Measurements from ENCODE around the gene PRDM16. TPM values are rescaled to one million over a fixed set of nuclear protein-coding genes. Genes with fewer than 3 reads are reported as not detected.

The PRDM16 gene
- total RNA-seq, 2 experiments from 2014 or later = 0.05 to 0.20 TPM

DNA sequence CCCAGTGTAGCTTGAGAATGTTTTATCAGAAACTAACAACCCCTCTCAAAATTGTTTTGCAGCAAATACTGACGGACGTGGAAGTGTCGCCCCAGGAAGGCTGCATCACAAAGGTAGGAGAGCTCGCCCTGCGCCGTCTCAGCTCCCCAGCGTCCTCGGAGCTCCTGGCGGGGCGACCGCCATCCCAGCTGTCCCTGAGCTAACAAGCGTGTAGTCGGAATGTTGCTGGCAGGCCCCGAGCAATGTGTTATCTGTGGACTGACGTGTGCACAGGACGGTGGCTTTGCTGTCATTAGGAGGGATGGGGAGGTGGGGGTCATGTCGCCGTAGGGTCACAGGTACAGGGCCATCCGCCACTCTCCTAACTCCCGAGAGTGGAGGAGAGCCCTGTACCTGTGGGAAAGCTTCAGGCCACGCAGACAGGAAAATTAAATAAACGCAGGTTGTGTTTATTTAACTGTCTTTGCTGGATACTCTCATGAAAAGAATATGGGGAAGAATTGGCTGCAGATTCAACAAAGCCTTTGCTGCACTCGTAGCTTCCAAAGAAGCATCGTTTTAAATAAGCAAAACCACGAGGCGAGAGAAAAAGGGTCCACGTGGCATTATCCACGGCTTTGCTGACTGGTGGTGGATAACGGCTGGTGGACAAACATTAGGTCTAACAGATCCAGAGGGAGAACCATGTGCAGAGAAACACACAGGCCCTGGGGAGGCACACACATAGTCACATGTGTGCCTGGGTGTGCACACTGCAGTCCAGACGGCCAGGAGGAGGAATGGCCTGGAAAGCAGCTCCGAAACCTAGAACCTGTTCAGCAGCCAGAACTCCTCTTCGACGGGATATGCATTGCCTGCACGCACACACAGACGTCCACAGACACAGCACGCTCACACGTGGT, 175.3 kb downstream of the PRDM16 start:
- no peaks in the 10 kb centered on the region for H3K36me3 Mint-ChIP-seq (ENCODE audit: low read depth)
- CTCF ChIA-PET = no interaction called here
- H3K27me3 Mint-ChIP-seq (ENCODE audit: low read depth) = peaks cover 13% of the 10 kb centered on the region
- intact Hi-C loops (cut with micrococcal nuclease) = no loop called here
- no peak overlapping the region for H3K27ac Mint-ChIP-seq
- DNase-seq = no peak
- no peak overlapping the region for H3K4me3 Mint-ChIP-seq
- H3K4me1 Mint-ChIP-seq (ENCODE audit: low read depth) = no peaks in the 10 kb centered on the region
- no peaks in the 10 kb centered on the region for H3K9me3 Mint-ChIP-seq

DNA sequence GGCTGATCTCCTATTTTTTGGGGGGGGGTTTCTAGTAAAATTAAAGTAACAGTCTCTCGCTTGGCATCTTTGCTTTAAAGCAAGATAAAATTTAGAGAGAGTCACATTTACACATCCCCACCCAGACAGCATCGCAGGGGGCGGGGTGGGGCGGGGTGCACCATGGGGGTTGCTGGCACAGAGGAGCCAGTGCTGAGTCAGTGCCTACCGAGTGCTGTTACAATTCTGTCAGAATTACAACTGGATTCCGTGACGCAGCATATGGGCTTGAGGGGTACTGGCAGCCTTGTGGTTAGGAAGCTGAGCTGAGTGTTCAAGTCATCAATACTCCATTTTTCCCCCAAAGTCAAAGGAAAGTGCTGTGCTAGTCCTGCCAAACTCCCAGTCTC, 175.9 kb downstream of the PRDM16 start:
- no peaks in the 10 kb centered on the region for H3K4me1 Mint-ChIP-seq (ENCODE audit: low read depth)
- H3K27me3 Mint-ChIP-seq (ENCODE audit: low read depth) = peaks cover 13% of the 10 kb centered on the region
- no peak overlapping the region for H3K27ac Mint-ChIP-seq
- H3K36me3 Mint-ChIP-seq (ENCODE audit: low read depth) = no peaks in the 10 kb centered on the region
- H3K9me3 Mint-ChIP-seq = no peaks in the 10 kb centered on the region
- H3K4me3 Mint-ChIP-seq = no peak overlapping the region
- intact Hi-C loops (cut with micrococcal nuclease) = no loop called here
- DNase-seq = no peak
- CTCF ChIA-PET = no interaction called here

- H3K27ac Mint-ChIP-seq = no peak overlapping the region
- intact Hi-C loops (cut with micrococcal nuclease) = no loop called here
- H3K36me3 Mint-ChIP-seq (ENCODE audit: low read depth) = no peaks in the 10 kb centered on the region
- H3K9me3 Mint-ChIP-seq = no peaks in the 10 kb centered on the region
- H3K4me3 Mint-ChIP-seq = no peak overlapping the region
- DNase-seq = no peak
- peaks cover 13% of the 10 kb centered on the region for H3K27me3 Mint-ChIP-seq (ENCODE audit: low read depth)
- CTCF ChIA-PET = no interaction called here
- H3K4me1 Mint-ChIP-seq (ENCODE audit: low read depth) = no peaks in the 10 kb centered on the region
These were observed 176.3 kb downstream of the PRDM16 start for GRCh38 chr1:3245344-3245743.

- H3K27me3 Mint-ChIP-seq (ENCODE audit: low read depth) = peaks cover 13% of the 10 kb centered on the region
- H3K36me3 Mint-ChIP-seq (ENCODE audit: low read depth) = no peaks in the 10 kb centered on the region
- H3K4me3 Mint-ChIP-seq = no peak overlapping the region
- no peaks in the 10 kb centered on the region for H3K4me1 Mint-ChIP-seq (ENCODE audit: low read depth)
- intact Hi-C loops (cut with micrococcal nuclease) = no loop called here
- H3K9me3 Mint-ChIP-seq = no peaks in the 10 kb centered on the region
- no peak overlapping the region for H3K27ac Mint-ChIP-seq
- DNase-seq = no peak
- CTCF ChIA-PET = no interaction called here
These were observed 176.8 kb downstream of the PRDM16 start for GRCh38 chr1:3245768-3246167.

GRCh38 chr1:3246251-3246650, 177.2 kb downstream of the PRDM16 start:
- Mint-ChIP-seq H3K36me3 (ENCODE audit: low read depth) (no peaks in the 10 kb centered on the region), H3K27me3 (ENCODE audit: low read depth) (peaks cover 13% of the 10 kb centered on the region), H3K4me3 (no peak overlapping the region), H3K9me3 (no peaks in the 10 kb centered on the region), H3K27ac (no peak overlapping the region), H3K4me1 (ENCODE audit: low read depth) (no peaks in the 10 kb centered on the region)
- no peak for DNase-seq
- intact Hi-C loops (cut with micrococcal nuclease) = no loop called here
- CTCF ChIA-PET = no interaction called here

GRCh38 chr1:3247521-3248121, 178.6 kb downstream of the PRDM16 start:
- no peak overlapping the region for H3K4me3 Mint-ChIP-seq
- no peak for DNase-seq
- CTCF ChIA-PET = no interaction called here
- intact Hi-C loops (cut with micrococcal nuclease) = no loop called here
- peaks cover 13% of the 10 kb centered on the region for H3K27me3 Mint-ChIP-seq (ENCODE audit: low read depth)
- no peaks in the 10 kb centered on the region for H3K4me1 Mint-ChIP-seq (ENCODE audit: low read depth)
- no peaks in the 10 kb centered on the region for H3K36me3 Mint-ChIP-seq (ENCODE audit: low read depth)
- no peaks in the 10 kb centered on the region for H3K9me3 Mint-ChIP-seq
- no peak overlapping the region for H3K27ac Mint-ChIP-seq

DNA sequence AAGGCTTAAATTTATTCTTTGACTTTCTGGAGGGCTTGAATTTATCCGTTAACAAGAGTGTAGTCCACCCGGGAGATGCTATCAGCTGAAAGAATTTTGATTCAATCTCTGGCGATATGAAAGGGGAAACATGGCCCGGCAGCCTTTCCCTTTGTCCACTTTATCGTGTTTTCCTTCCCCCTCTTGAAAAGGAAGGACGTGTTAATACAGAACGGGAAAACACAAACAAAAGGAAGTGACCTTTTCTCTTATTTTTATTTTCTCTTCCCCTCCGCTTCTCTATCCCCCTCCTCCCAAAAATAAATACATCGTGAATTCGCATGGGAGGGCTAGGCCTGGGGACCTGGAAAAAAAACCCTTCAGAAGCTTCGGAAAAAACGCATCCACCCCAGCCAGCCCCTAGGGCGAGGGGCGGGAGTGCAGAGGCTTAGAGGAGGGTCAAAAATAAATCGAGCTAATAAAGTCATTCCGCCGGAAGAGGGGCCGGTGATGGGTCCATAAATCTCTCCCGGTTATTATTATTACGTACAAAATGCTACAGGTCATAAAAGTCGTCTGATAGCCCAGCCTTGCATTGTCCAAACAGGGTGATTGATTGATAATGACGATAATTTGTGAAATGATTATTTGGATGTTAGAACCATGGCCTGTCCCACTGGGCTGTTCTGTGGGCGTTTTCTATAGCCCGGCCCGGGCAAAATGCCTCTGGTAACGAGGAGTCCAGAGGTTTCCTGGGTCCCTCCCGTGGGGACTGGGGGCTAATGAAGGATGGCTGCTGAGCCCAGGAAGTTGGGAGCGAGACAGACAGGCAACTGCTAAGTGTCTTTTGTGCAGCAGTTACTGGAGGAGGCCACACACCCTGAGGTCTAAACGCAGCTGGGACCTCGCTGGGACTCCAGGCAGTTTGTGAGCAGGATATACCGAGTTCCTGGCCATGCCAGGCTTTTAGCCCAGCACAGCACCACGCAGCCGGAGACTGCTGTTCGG, 179.4 kb downstream of the PRDM16 start:
- Mint-ChIP-seq H3K9me3 (no peaks in the 10 kb centered on the region), H3K4me3 (no peak overlapping the region), H3K27ac (no peak overlapping the region), H3K36me3 (ENCODE audit: low read depth) (no peaks in the 10 kb centered on the region), H3K27me3 (ENCODE audit: low read depth) (peaks cover 13% of the 10 kb centered on the region), H3K4me1 (ENCODE audit: low read depth) (no peaks in the 10 kb centered on the region)
- intact Hi-C loops (cut with micrococcal nuclease) = no loop called here
- CTCF ChIA-PET = no interaction called here
- DNase-seq = no peak

- CTCF ChIA-PET = no interaction called here
- Mint-ChIP-seq H3K4me3 (no peak overlapping the region), H3K9me3 (no peaks in the 10 kb centered on the region)
These were observed 180.2 kb downstream of the PRDM16 start for GRCh38 chr1:3249231-3249630.

DNA sequence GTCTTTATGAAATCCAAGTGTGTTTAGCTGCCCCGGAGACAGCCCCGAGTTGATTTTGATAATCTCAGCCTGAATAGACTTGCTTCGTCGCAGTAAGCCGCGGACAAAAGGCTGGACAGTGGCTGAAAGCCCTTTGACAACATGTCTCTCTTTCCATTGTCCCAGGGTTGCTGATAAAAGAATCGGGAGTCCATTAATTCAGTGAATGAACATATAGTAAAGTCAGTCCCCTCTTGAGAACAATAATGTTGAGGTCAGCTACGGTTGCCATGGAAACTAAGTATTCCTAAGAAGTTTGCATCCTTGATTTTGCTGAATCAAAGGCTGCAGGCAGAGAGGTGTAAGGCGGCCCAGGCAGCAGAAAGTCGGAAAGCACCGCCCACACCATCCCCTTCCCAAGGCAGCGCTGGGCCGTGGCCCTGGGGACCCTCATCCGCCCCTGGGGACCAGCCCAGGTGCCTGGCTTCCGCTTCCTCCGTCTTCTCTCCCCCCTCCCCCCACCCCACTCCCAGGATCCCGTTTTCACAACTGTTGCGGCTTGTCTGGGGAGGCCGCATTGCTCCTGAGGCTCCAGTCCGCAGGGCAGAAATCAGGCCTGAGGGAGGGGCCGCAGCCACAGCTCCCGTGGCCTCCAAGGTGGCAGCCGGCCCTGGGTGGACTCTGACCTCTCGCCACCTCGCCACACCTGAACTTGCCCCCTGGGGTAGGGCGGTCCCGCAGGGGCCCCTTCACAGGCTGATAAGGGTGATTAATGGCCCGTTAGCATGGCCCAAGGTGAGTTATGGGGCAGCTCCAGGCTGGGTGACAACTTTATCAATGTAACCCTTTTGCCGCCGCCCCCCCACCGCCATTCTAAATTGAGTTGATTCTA, 180.9 kb downstream of the PRDM16 start:
- Mint-ChIP-seq H3K27me3 (ENCODE audit: low read depth) (peaks cover 13% of the 10 kb centered on the region), H3K4me3 (no peak overlapping the region), H3K4me1 (ENCODE audit: low read depth) (no peaks in the 10 kb centered on the region), H3K36me3 (ENCODE audit: low read depth) (no peaks in the 10 kb centered on the region), H3K27ac (no peak overlapping the region), H3K9me3 (no peaks in the 10 kb centered on the region)
- no peak for DNase-seq
- CTCF ChIA-PET = no interaction called here
- intact Hi-C loops (cut with micrococcal nuclease) = no loop called here

More at GRCh38 chr1:3249231-3249630, 180.2 kb downstream of the PRDM16 start:
- H3K27ac Mint-ChIP-seq = no peak overlapping the region
- DNase-seq = no peak
- H3K27me3 Mint-ChIP-seq (ENCODE audit: low read depth) = peaks cover 13% of the 10 kb centered on the region
- H3K4me1 Mint-ChIP-seq (ENCODE audit: low read depth) = no peaks in the 10 kb centered on the region
- H3K36me3 Mint-ChIP-seq (ENCODE audit: low read depth) = no peaks in the 10 kb centered on the region
- intact Hi-C loops (cut with micrococcal nuclease) = no loop called here

DNA sequence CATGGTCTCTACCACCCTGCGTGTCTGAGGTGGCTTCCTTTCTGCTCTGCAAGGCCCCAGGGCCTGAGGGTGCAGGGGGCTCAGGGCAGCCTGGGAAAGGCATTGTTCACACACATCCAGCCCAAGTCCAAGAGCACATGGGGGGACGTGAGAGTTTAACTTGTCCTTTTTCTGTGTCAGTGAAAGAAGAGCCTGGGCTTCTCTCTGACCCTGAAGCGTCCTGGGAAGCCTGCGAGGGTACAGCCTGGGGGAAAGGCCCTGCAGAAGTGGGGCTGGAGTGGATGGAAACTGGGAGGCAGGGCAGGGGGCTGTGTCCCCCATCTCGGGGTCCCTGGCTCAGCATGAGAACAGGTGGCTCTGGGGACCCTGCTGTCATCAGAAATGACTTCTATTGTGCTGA, 181.6 kb downstream of the PRDM16 start:
- H3K27me3 Mint-ChIP-seq (ENCODE audit: low read depth) = peaks cover 13% of the 10 kb centered on the region
- H3K36me3 Mint-ChIP-seq (ENCODE audit: low read depth) = no peaks in the 10 kb centered on the region
- CTCF ChIA-PET = no interaction called here
- intact Hi-C loops (cut with micrococcal nuclease) = no loop called here
- H3K9me3 Mint-ChIP-seq = no peaks in the 10 kb centered on the region
- H3K27ac Mint-ChIP-seq = no peak overlapping the region
- H3K4me3 Mint-ChIP-seq = no peak overlapping the region
- no peaks in the 10 kb centered on the region for H3K4me1 Mint-ChIP-seq (ENCODE audit: low read depth)
- no peak for DNase-seq

DNA sequence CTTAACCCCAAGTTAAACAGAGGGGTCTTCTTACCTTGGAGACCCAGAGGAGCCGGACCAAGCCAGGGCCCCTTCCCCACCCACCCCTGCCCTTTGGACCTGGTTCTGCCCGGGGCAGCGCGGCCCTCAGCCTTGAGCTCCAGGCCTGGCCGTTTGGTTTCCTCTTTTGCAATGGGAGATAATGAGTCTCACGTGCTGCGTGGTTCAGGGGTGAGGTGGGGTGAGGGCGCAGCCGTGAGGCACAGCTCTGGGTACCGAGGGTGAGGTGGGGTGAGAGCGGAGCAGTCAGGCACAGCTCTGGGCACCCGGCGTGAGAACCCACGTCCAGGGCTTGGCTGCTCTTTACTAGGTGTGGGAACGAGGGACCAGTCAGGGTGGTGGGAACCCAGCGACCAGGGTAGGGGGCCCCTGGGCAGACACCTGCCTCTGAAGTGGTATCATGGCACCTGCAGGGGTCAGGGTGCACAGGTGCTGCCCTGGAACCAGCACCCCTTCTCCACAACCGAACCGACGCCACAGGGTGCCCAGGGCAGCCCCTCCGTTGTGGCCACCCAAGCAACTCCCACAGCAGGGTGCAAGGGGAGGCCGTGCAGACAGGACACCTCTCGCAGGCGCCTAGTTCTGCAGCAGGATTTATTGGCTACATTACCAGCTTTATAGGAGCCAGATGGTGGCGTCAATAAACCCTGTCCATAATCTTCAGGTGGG, 182.2 kb downstream of the PRDM16 start:
- no peaks in the 10 kb centered on the region for H3K36me3 Mint-ChIP-seq (ENCODE audit: low read depth)
- H3K4me3 Mint-ChIP-seq = no peak overlapping the region
- H3K4me1 Mint-ChIP-seq (ENCODE audit: low read depth) = no peaks in the 10 kb centered on the region
- H3K27ac Mint-ChIP-seq = no peak overlapping the region
- no peaks in the 10 kb centered on the region for H3K9me3 Mint-ChIP-seq
- DNase-seq = no peak
- peaks cover 13% of the 10 kb centered on the region for H3K27me3 Mint-ChIP-seq (ENCODE audit: low read depth)
- CTCF ChIA-PET = no interaction called here
- intact Hi-C loops (cut with micrococcal nuclease) = no loop called here

All from activated naive CD4-positive, alpha-beta T cell treated with anti-CD3 and anti-CD28 coated beads for 36 hours (primary cell).